Thyroid gland (tissue), 4 donors: ENCODE measurements around the gene DYNC1LI2. TPM values are rescaled to one million over a fixed set of nuclear protein-coding genes. Genes with fewer than 3 reads are reported as not detected.

Source experiments
- DNase-seq, 2 donors: peaks; one replicate each; pipeline ENCODE4 v3.0.0-alpha.2; 2019
- H3K27ac ChIP-seq, 3 donors: fragments of 200-600 bp; sonication (generic); 1 replicate in 2 of 3; 2 replicates in 1 of 3; pipeline ENCODE4 v1.5.1; 2016 to 2019; ENCODE audit warnings: mild to moderate bottlenecking in 1 of 3, moderate library complexity in 1 of 3
- H3K27me3 ChIP-seq: fragments of 200-600 bp; sonication (generic); one replicate; pipeline ENCODE4 v1.5.1; 2019
- H3K36me3 ChIP-seq, 2 donors: fragments of 200-600 bp; sonication (generic); one replicate each; pipeline ENCODE4 v1.5.1; 2016 to 2019
- H3K4me1 ChIP-seq, 2 donors: fragments of 200-600 bp; sonication (generic); one replicate each; pipeline ENCODE4 v1.5.1; 2017 to 2019
- H3K4me3 ChIP-seq, 3 donors: fragments of 200-600 bp; sonication (generic); replicated peaks in 1 of 3; 1 replicate in 2 of 3; 2 replicates in 1 of 3; pipeline ENCODE4 v1.5.1; 2016; ENCODE audit warnings: mild to moderate bottlenecking in 1 of 3
- H3K9me3 ChIP-seq: fragments of 200-600 bp; sonication (generic); one replicate; pipeline ENCODE4 v1.5.1; 2017
- POLR2A ChIP-seq, 2 donors: fragments of 450-650 bp; IDR thresholded peaks; one replicate each; pipeline ENCODE4 v1.6.1; 2017; ENCODE audit warnings: antibody characterized with exemption in 2 of 2, mild to moderate bottlenecking in 2 of 2, moderate library complexity in 1 of 2
- WGBS, 2 donors: methylation state at CpG; one replicate each; pipeline ENCODE4 v1.1.5; 2017; 5-methylcytosine and 5-hydroxymethylcytosine counted together
- intact Hi-C: fragments of 100-400 bp; cut with DNase I; formaldehyde crosslinking; loops from one replicate; pipeline ENCODE4 v1.15.1; 2023
- total RNA-seq, 4 donors: library from RNA; depleted of rRNA; stranded (reverse); fragments of >200 nt; gene quantifications; one replicate each; pipeline ENCODE4 v1.2.3, GENCODE V29; 2016
- TF ChIP-seq, protein P1 (sequence below), 6 experiments: fragments of 200-600 bp in 3 of 6; fragments of 450-650 bp in 3 of 6; sonication (generic) in 3 of 6; IDR thresholded peaks; one replicate each; pipeline ENCODE4 v1.5.1; 2016 to 2019; ENCODE audit warnings: antibody characterized with exemption in 6 of 6, mild to moderate bottlenecking in 2 of 6, inconsistent platforms in 1 of 6, moderate library complexity in 1 of 6

The DYNC1LI2 gene
- total RNA-seq, 4 donors from 2014 or later, result 162 to 332 (median 195) TPM

DNA sequence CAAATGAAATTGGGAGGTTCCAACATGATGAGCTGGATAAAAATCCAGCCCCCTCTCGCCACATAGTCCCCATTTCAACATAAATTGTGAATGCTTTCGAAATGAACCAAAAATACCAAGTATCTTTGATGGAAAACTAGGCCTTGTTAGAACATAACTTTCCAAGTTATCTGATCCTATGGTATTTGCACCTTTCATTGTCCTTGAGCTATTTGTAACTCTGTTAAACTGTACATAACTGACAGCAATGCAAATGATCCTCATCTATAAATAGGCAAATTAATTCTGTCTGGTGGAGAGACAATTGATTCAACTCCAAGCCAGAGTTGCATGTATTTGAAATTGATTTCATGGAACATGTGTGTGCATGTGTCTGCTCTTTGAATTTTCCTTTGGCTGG is 73.1 kb downstream of the DYNC1LI2 start:
- Histone ChIP-seq H3K27ac (peak overlapping the region; percentile 37 to 88 (median 83)), H3K9me3 (no peaks in the 10 kb centered on the region), H3K4me1 (peaks cover 44 to 55% of the 10 kb centered on the region in 2 donors), H3K36me3 (no peaks in the 10 kb centered on the region), H3K4me3 (no peak overlapping the region), H3K27me3 (no peaks in the 10 kb centered on the region)
- TF ChIP-seq POLR2A (IDR thresholded peaks at IDR 0.05), result no peak
- TF ChIP-seq, protein P1, sequence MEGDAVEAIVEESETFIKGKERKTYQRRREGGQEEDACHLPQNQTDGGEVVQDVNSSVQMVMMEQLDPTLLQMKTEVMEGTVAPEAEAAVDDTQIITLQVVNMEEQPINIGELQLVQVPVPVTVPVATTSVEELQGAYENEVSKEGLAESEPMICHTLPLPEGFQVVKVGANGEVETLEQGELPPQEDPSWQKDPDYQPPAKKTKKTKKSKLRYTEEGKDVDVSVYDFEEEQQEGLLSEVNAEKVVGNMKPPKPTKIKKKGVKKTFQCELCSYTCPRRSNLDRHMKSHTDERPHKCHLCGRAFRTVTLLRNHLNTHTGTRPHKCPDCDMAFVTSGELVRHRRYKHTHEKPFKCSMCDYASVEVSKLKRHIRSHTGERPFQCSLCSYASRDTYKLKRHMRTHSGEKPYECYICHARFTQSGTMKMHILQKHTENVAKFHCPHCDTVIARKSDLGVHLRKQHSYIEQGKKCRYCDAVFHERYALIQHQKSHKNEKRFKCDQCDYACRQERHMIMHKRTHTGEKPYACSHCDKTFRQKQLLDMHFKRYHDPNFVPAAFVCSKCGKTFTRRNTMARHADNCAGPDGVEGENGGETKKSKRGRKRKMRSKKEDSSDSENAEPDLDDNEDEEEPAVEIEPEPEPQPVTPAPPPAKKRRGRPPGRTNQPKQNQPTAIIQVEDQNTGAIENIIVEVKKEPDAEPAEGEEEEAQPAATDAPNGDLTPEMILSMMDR (IDR thresholded peaks at IDR 0.05), result no peak
- WGBS, 2 donors, result 92 to 97% methylated on average over 2 of the region's 2 CpGs
- DNase-seq, result no peak
- intact Hi-C loops, result no loop called here

DNA sequence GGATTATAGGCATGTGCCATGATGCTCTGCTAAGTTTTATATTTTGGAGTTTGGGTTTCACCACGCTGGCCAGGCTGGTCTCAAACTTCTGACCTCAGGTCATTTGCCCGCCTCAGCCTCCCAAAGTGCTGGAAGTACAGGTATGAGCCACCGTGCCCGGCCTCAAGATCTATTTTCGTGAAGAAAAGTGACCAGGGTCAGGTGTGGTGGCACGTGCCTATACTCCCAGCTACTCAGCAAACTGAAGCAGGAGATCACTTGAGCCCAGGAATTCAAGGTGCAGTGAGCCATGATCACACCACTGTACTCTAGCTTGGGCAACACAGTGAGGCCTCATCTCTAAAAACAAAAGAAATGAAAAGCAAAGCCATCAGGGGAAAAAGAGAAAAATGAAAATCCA is 73.6 kb downstream of the DYNC1LI2 start:
- H3K27me3 ChIP-seq, result no peaks in the 10 kb centered on the region
- intact Hi-C loops, result no loop called here
- 53 to 59% methylated on average over 5 to 6 of the region's 6 CpGs for WGBS, 2 donors
- H3K4me1 ChIP-seq, result peaks cover 43 to 53% of the 10 kb centered on the region in 2 donors
- H3K4me3 ChIP-seq, result no peak overlapping the region
- no peaks in the 10 kb centered on the region for H3K36me3 ChIP-seq
- peak; percentile 90 to 92 for DNase-seq
- no peaks in the 10 kb centered on the region for H3K9me3 ChIP-seq
- TF ChIP-seq, protein P1 (IDR thresholded peaks at IDR 0.05), result no peak
- no peak for TF ChIP-seq POLR2A (IDR thresholded peaks at IDR 0.05)
- H3K27ac ChIP-seq, result peak overlapping the region; percentile 82 to 88 (median 83)

- DNase-seq, result peak; percentile 50 to 68
- H3K27ac ChIP-seq, result peak overlapping the region; percentile 82 to 88 (median 83)
- peaks cover 36 to 48% of the 10 kb centered on the region in 2 donors for H3K4me1 ChIP-seq
- WGBS, 2 donors, result 76 to 86% methylated on average over 7 of the region's 7 CpGs
- H3K4me3 ChIP-seq, result no peak overlapping the region
- TF ChIP-seq, protein P1 (IDR thresholded peaks at IDR 0.05), result no peak
- TF ChIP-seq POLR2A (IDR thresholded peaks at IDR 0.05), result no peak
- H3K9me3 ChIP-seq, result no peaks in the 10 kb centered on the region
- H3K36me3 ChIP-seq, result no peaks in the 10 kb centered on the region
- intact Hi-C loops, result no loop called here
- no peaks in the 10 kb centered on the region for H3K27me3 ChIP-seq
These were observed 74.2 kb downstream of the DYNC1LI2 start for GRCh38 chr16:66677179-66677578.

- Histone ChIP-seq H3K4me3 (no peak overlapping the region), H3K36me3 (no peaks in the 10 kb centered on the region), H3K27me3 (no peaks in the 10 kb centered on the region), H3K4me1 (peaks cover 31 to 42% of the 10 kb centered on the region in 2 donors), H3K9me3 (no peaks in the 10 kb centered on the region), H3K27ac (peak overlapping the region; percentile 82 to 88 (median 83))
- DNase-seq, result no peak
- WGBS, 2 donors, result 74 to 77% methylated on average over 3 of the region's 3 CpGs
- intact Hi-C loops, result no loop called here
- TF ChIP-seq, protein P1 (IDR thresholded peaks at IDR 0.05), result no peak
- TF ChIP-seq POLR2A (IDR thresholded peaks at IDR 0.05), result no peak
These were observed 74.8 kb downstream of the DYNC1LI2 start for GRCh38 chr16:66676599-66676998.

DNA sequence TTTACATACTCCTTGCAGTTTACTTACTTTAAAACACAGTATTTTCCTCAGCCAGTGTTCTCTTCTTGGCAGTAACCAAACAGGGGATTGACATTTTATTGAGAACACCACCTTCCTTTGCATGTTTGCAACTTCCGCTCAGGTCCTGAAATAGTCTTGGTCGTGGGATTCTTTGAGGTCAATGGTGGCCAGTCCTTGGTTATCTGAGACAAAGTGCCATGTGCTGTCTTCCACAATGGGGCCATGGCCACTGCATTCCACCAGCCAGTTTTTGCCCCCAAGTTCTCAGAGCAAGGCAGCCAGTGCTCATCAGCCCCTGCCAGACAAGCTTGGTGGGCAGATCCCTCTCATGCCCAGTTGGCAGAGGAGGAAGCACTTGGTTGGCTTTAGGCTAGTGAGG is 77.7 kb downstream of the DYNC1LI2 start:
- Histone ChIP-seq H3K27me3 (no peaks in the 10 kb centered on the region), H3K9me3 (no peaks in the 10 kb centered on the region), H3K4me3 (no peak overlapping the region), H3K27ac (no peak overlapping the region), H3K36me3 (no peaks in the 10 kb centered on the region), H3K4me1 (peaks cover 31 to 34% of the 10 kb centered on the region in 2 donors)
- intact Hi-C loops, result no loop called here
- 87 to 90% methylated on average over 2 of the region's 2 CpGs for WGBS, 2 donors
- TF ChIP-seq, protein P1 (IDR thresholded peaks at IDR 0.05), result no peak
- TF ChIP-seq POLR2A (IDR thresholded peaks at IDR 0.05), result no peak
- DNase-seq, result no peak

Other genes with a start within 250 kb of the DYNC1LI2 start
- gene TK2, start 201.5 kb downstream of the DYNC1LI2 start, total RNA-seq, result 10 to 100 TPM; 31.6 to 55.5 (median 46.6) TPM
- gene CKLF, start 199.0 kb downstream of the DYNC1LI2 start, total RNA-seq, result 10 to 100 TPM; 22.1 to 79.4 (median 49.9) TPM
- 1 to 10 TPM in 1 of 4 donors, not detected in 3; 3.8 TPM for gene CMTM1, start 185.2 kb downstream of the DYNC1LI2 start, total RNA-seq
- gene CMTM2, start 172.1 kb downstream of the DYNC1LI2 start, total RNA-seq, result 1 to 10 TPM in 1 of 4 donors, under 1 TPM in 1, not detected in 2; 0.67 to 1.1 TPM
- 10 to 100 TPM in 3 of 4 donors, 1 to 10 TPM in 1; 5.9 to 32.0 (median 21.3) TPM for gene CMTM3, start 146.9 kb downstream of the DYNC1LI2 start, total RNA-seq
- 100 to 1,000 TPM; 170 to 246 (median 201) TPM for gene CMTM4, start 54.9 kb downstream of the DYNC1LI2 start, total RNA-seq
- gene TERB1, start 50.0 kb upstream of the DYNC1LI2 start, total RNA-seq, result 1 to 10 TPM in 1 of 4 donors, under 1 TPM in 1, not detected in 2; 0.27 to 2.1 TPM
- 10 to 100 TPM; 51.0 to 75.0 (median 61.2) TPM for gene NAE1, start 79.4 kb upstream of the DYNC1LI2 start, total RNA-seq
- gene CA7, start 92.8 kb upstream of the DYNC1LI2 start, total RNA-seq, result under 1 TPM in 1 of 4 donors, not detected in 3; 0.46 TPM
- 10 to 100 TPM; 10.7 to 34.5 (median 26.9) TPM for gene PDP2, start 128.9 kb upstream of the DYNC1LI2 start, total RNA-seq
- gene CDH16, start 167.3 kb upstream of the DYNC1LI2 start, total RNA-seq, result 100 to 1,000 TPM in 3 of 4 donors, 10 to 100 TPM in 1; 43.1 to 166 (median 134) TPM
- gene RRAD, start 173.9 kb upstream of the DYNC1LI2 start, total RNA-seq, result 10 to 100 TPM in 3 of 4 donors, 1 to 10 TPM in 1; 6.1 to 15.6 (median 10.9) TPM
- gene CIAO2B, start 182.8 kb upstream of the DYNC1LI2 start, total RNA-seq, result 100 to 1,000 TPM in 1 of 4 donors, 10 to 100 TPM in 3; 29.4 to 113 (median 48.3) TPM
- gene CES2, start 183.9 kb upstream of the DYNC1LI2 start, total RNA-seq, result 10 to 100 TPM; 49.7 to 69.4 (median 53.6) TPM
- 1 to 10 TPM in 1 of 4 donors, under 1 TPM in 2, not detected in 1; 0.13 to 1.3 (median 0.22) TPM for gene CES3, start 209.7 kb upstream of the DYNC1LI2 start, total RNA-seq
- 10 to 100 TPM; 10.9 to 15.7 (median 12.8) TPM for gene CES4A, start 237.0 kb upstream of the DYNC1LI2 start, total RNA-seq